Measurements from ENCODE around the gene XXYLT1.

Gene XXYLT1

DNA sequence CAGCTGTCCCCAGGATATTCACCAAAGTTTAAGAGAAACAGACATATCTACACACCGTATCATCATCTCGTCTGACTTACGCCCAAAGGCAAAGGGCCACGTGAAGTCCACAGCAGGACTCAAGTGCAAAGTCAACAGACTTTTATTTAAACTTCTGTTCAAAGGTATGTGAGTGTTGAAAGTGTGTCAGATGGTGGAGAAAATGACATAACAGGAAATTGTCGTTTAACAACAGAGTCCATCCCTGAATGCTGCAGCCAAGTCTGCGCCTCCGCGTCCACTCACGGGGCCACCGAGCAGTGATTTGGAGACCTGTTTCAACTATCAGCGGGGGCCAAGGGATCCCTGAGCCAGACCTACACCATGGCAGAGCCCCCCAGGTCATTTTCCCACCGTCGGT is 165.6 kb downstream of the XXYLT1 start:
- H3K4me1 ChIP-seq (ENCODE audit: control insufficient read depth, insufficient read depth, low read length) = peaks cover 10% of the 10 kb centered on the region; the same call in 1 of the 2 replicates
- H3K9me3 ChIP-seq (ENCODE audit: control insufficient read depth, insufficient read depth, low read depth, low read length) = no peaks in the 10 kb centered on the region
- ChIA-PET POLR2A (no interaction called here), CTCF (interaction anchor here (0.9 to 1.3 kb wide), 2 partner anchors 16 to 427 kb away, joined by 3 read pairs; no protein-coding TSS in a partner anchor)
- no peak overlapping the region for H3K4me3 ChIP-seq (ENCODE audit: low read depth, low read length)
- peaks cover 11 to 14% of the 10 kb centered on the region in 2 experiments; a peak in 2 of 3 replicates for H3K36me3 ChIP-seq (ENCODE audit: control insufficient read depth in 2 of 2, insufficient read depth in 1 of 2, low read length in 2 of 2)
- no peak overlapping the region; the same call in 1 of the 2 replicates for H3K27ac ChIP-seq (ENCODE audit: extremely low read depth, low read depth, low read length)
- TF ChIP-seq, protein P1, sequence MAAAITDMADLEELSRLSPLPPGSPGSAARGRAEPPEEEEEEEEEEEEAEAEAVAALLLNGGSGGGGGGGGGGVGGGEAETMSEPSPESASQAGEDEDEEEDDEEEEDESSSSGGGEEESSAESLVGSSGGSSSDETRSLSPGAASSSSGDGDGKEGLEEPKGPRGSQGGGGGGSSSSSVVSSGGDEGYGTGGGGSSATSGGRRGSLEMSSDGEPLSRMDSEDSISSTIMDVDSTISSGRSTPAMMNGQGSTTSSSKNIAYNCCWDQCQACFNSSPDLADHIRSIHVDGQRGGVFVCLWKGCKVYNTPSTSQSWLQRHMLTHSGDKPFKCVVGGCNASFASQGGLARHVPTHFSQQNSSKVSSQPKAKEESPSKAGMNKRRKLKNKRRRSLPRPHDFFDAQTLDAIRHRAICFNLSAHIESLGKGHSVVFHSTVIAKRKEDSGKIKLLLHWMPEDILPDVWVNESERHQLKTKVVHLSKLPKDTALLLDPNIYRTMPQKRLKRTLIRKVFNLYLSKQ (tag by site-specific recombination; IDR thresholded peaks at IDR 0.05; ENCODE audit: borderline replicate concordance) = no peak
- TF ChIP-seq ZNF600 (tag by site-specific recombination; IDR thresholded peaks at IDR 0.05) = peak; percentile 69; the same call in 1 of the 2 replicates
- TF ChIP-seq ZNF248 (tag by site-specific recombination; IDR thresholded peaks at IDR 0.05) = no peak
- TF ChIP-seq, protein P2, sequence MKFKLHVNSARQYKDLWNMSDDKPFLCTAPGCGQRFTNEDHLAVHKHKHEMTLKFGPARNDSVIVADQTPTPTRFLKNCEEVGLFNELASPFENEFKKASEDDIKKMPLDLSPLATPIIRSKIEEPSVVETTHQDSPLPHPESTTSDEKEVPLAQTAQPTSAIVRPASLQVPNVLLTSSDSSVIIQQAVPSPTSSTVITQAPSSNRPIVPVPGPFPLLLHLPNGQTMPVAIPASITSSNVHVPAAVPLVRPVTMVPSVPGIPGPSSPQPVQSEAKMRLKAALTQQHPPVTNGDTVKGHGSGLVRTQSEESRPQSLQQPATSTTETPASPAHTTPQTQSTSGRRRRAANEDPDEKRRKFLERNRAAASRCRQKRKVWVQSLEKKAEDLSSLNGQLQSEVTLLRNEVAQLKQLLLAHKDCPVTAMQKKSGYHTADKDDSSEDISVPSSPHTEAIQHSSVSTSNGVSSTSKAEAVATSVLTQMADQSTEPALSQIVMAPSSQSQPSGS (tag by site-specific recombination; IDR thresholded peaks at IDR 0.05; ENCODE audit: low read depth) = no peak
- TF ChIP-seq ZNF510 (tag by site-specific recombination; IDR thresholded peaks at IDR 0.05; ENCODE audit: insufficient replicate concordance) = no peak
- TF ChIP-seq ZNF664 (tag by site-specific recombination; IDR thresholded peaks at IDR 0.05) = no peak
- TF ChIP-seq, protein P3, sequence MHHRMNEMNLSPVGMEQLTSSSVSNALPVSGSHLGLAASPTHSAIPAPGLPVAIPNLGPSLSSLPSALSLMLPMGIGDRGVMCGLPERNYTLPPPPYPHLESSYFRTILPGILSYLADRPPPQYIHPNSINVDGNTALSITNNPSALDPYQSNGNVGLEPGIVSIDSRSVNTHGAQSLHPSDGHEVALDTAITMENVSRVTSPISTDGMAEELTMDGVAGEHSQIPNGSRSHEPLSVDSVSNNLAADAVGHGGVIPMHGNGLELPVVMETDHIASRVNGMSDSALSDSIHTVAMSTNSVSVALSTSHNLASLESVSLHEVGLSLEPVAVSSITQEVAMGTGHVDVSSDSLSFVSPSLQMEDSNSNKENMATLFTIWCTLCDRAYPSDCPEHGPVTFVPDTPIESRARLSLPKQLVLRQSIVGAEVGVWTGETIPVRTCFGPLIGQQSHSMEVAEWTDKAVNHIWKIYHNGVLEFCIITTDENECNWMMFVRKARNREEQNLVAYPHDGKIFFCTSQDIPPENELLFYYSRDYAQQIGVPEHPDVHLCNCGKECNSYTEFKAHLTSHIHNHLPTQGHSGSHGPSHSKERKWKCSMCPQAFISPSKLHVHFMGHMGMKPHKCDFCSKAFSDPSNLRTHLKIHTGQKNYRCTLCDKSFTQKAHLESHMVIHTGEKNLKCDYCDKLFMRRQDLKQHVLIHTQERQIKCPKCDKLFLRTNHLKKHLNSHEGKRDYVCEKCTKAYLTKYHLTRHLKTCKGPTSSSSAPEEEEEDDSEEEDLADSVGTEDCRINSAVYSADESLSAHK (tag by site-specific recombination; IDR thresholded peaks at IDR 0.05) = peak; percentile 49; the same call in 1 of the 2 replicates
- TF ChIP-seq ZNF416 (tag by site-specific recombination; IDR thresholded peaks at IDR 0.05) = no peak
- TF ChIP-seq ZNF133 (tag by site-specific recombination; IDR thresholded peaks at IDR 0.05) = no peak
- no peak for TF ChIP-seq ZNF529 (tag by site-specific recombination; IDR thresholded peaks at IDR 0.05; ENCODE audit: insufficient replicate concordance)
- no peak for TF ChIP-seq SP3 (tag by site-specific recombination; IDR thresholded peaks at IDR 0.05)
- TF ChIP-seq, protein P4, sequence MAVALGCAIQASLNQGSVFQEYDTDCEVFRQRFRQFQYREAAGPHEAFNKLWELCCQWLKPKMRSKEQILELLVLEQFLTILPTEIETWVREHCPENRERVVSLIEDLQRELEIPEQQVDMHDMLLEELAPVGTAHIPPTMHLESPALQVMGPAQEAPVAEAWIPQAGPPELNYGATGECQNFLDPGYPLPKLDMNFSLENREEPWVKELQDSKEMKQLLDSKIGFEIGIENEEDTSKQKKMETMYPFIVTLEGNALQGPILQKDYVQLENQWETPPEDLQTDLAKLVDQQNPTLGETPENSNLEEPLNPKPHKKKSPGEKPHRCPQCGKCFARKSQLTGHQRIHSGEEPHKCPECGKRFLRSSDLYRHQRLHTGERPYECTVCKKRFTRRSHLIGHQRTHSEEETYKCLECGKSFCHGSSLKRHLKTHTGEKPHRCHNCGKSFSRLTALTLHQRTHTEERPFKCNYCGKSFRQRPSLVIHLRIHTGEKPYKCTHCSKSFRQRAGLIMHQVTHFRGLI (tag by site-specific recombination; IDR thresholded peaks at IDR 0.05) = no peak
- TF ChIP-seq, protein P5, sequence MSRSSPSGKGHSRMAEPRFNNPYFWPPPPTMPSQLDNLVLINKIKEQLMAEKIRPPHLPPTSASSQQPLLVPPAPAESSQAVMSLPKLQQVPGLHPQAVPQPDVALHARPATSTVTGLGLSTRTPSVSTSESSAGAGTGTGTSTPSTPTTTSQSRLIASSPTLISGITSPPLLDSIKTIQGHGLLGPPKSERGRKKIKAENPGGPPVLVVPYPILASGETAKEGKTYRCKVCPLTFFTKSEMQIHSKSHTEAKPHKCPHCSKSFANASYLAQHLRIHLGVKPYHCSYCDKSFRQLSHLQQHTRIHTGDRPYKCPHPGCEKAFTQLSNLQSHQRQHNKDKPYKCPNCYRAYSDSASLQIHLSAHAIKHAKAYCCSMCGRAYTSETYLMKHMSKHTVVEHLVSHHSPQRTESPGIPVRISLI (tag by site-specific recombination; IDR thresholded peaks at IDR 0.05) = no peak
- TF ChIP-seq ZNF324 (tag by site-specific recombination; IDR thresholded peaks at IDR 0.05) = no peak
- TF ChIP-seq SP2 (tag by site-specific recombination; IDR thresholded peaks at IDR 0.05) = no peak
- 0 out of 2 replicates have a peak, but pooled peaks have one; percentile 46 for TF ChIP-seq TCF7L2 (IDR thresholded peaks at IDR 0.05; ENCODE audit: borderline replicate concordance, low read depth, low read length)
- no peak for TF ChIP-seq ZNF37A (tag by site-specific recombination; IDR thresholded peaks at IDR 0.05)
- no peak for TF ChIP-seq SALL2 (tag by site-specific recombination; IDR thresholded peaks at IDR 0.05; ENCODE audit: borderline replicate concordance)
- no peak for TF ChIP-seq ZNF776 (tag by site-specific recombination; IDR thresholded peaks at IDR 0.05; ENCODE audit: borderline replicate concordance)
- TF ChIP-seq, protein P6, sequence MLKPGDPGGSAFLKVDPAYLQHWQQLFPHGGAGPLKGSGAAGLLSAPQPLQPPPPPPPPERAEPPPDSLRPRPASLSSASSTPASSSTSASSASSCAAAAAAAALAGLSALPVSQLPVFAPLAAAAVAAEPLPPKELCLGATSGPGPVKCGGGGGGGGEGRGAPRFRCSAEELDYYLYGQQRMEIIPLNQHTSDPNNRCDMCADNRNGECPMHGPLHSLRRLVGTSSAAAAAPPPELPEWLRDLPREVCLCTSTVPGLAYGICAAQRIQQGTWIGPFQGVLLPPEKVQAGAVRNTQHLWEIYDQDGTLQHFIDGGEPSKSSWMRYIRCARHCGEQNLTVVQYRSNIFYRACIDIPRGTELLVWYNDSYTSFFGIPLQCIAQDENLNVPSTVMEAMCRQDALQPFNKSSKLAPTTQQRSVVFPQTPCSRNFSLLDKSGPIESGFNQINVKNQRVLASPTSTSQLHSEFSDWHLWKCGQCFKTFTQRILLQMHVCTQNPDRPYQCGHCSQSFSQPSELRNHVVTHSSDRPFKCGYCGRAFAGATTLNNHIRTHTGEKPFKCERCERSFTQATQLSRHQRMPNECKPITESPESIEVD (tag by site-specific recombination; IDR thresholded peaks at IDR 0.05) = 0 out of 2 replicates have a peak, but pooled peaks have one; percentile 31
- TF ChIP-seq, protein P7, sequence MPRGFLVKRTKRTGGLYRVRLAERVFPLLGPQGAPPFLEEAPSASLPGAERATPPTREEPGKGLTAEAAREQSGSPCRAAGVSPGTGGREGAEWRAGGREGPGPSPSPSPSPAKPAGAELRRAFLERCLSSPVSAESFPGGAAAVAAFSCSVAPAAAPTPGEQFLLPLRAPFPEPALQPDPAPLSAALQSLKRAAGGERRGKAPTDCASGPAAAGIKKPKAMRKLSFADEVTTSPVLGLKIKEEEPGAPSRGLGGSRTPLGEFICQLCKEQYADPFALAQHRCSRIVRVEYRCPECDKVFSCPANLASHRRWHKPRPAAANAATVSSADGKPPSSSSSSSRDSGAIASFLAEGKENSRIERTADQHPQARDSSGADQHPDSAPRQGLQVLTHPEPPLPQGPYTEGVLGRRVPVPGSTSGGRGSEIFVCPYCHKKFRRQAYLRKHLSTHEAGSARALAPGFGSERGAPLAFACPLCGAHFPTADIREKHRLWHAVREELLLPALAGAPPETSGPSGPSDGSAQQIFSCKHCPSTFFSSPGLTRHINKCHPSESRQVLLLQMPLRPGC (tag by site-specific recombination; IDR thresholded peaks at IDR 0.05) = peak; percentile 77; the same call in 1 of the 2 replicates
- TF ChIP-seq, protein P8, sequence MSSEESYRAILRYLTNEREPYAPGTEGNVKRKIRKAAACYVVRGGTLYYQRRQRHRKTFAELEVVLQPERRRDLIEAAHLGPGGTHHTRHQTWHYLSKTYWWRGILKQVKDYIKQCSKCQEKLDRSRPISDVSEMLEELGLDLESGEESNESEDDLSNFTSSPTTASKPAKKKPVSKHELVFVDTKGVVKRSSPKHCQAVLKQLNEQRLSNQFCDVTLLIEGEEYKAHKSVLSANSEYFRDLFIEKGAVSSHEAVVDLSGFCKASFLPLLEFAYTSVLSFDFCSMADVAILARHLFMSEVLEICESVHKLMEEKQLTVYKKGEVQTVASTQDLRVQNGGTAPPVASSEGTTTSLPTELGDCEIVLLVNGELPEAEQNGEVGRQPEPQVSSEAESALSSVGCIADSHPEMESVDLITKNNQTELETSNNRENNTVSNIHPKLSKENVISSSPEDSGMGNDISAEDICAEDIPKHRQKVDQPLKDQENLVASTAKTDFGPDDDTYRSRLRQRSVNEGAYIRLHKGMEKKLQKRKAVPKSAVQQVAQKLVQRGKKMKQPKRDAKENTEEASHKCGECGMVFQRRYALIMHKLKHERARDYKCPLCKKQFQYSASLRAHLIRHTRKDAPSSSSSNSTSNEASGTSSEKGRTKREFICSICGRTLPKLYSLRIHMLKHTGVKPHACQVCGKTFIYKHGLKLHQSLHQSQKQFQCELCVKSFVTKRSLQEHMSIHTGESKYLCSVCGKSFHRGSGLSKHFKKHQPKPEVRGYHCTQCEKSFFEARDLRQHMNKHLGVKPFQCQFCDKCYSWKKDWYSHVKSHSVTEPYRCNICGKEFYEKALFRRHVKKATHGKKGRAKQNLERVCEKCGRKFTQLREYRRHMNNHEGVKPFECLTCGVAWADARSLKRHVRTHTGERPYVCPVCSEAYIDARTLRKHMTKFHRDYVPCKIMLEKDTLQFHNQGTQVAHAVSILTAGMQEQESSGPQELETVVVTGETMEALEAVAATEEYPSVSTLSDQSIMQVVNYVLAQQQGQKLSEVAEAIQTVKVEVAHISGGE (tag by site-specific recombination; conservative IDR thresholded peaks at IDR 0.05; ENCODE audit: low read depth) = no peak

Measured in HEK293 (cell line).